Measurements from ENCODE around the gene CEMIP. TPM values are rescaled to one million over a fixed set of nuclear protein-coding genes. Genes with fewer than 3 reads are reported as not detected.

The CEMIP gene
- total RNA-seq, 4 donors from 2014 or later = 0.27 to 0.32 TPM; not detected in 2

GRCh38 chr15:80915472-80915871 is 136.3 kb downstream of the CEMIP start:
- 37 to 55% methylated on average over 2 to 3 of the region's 3 CpGs for WGBS, 2 donors (ENCODE audit: low coverage in 1 of 2)
- Histone ChIP-seq H3K9me3 (no peaks in the 10 kb centered on the region), H3K36me3 (no peaks in the 10 kb centered on the region), H3K27me3 (no peaks in the 10 kb centered on the region), H3K4me3 (no peak overlapping the region), H3K4me1 (peaks cover 0 to 10% (median 0%) of the 10 kb centered on the region in 4 donors), H3K27ac (no peak overlapping the region)
- no peak for DNase-seq
- in situ Hi-C loops (cut with MboI; ENCODE audit: low pct_ligation_motif_present in 1 of 4, low pct_unique_long_range_greater_than_20kb in 1 of 4, low sequenced_read_pairs in 3 of 4) = no loop called here
- no peak for TF ChIP-seq POLR2AphosphoS5 (IDR thresholded peaks at IDR 0.05)
- TF ChIP-seq, protein P1, sequence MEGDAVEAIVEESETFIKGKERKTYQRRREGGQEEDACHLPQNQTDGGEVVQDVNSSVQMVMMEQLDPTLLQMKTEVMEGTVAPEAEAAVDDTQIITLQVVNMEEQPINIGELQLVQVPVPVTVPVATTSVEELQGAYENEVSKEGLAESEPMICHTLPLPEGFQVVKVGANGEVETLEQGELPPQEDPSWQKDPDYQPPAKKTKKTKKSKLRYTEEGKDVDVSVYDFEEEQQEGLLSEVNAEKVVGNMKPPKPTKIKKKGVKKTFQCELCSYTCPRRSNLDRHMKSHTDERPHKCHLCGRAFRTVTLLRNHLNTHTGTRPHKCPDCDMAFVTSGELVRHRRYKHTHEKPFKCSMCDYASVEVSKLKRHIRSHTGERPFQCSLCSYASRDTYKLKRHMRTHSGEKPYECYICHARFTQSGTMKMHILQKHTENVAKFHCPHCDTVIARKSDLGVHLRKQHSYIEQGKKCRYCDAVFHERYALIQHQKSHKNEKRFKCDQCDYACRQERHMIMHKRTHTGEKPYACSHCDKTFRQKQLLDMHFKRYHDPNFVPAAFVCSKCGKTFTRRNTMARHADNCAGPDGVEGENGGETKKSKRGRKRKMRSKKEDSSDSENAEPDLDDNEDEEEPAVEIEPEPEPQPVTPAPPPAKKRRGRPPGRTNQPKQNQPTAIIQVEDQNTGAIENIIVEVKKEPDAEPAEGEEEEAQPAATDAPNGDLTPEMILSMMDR (IDR thresholded peaks at IDR 0.05) = no peak
- no peak for TF ChIP-seq EP300 (IDR thresholded peaks at IDR 0.05; ENCODE audit: low read depth)
- TF ChIP-seq POLR2A (IDR thresholded peaks at IDR 0.05) = no peak
- intact Hi-C loops (cut with DNase I; ENCODE audit: low total_unique reads) = no loop called here

DNA sequence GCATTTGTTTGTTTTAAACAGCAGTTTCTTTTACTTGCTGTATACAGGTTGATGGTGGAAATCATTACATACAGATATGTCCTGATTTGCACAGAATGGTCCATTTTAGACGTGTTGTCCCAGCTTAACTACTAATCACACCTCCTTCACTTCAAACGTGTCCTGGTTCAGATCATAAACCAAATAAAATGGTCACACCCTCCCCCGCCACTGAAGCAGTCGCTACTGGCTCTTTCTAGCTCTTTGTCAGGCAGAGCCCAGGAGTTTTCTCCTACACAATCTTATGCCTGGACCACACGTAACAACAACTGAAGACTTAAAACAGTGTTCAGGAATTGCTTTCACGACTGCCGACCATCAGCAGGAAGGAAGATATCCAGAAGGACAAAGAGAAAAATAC is 136.9 kb downstream of the CEMIP start:
- TF ChIP-seq POLR2A (IDR thresholded peaks at IDR 0.05) (no peak), EP300 (IDR thresholded peaks at IDR 0.05; ENCODE audit: low read depth) (no peak), POLR2AphosphoS5 (IDR thresholded peaks at IDR 0.05) (no peak)
- TF ChIP-seq, protein P1 (IDR thresholded peaks at IDR 0.05) = no peak
- intact Hi-C loops (cut with DNase I; ENCODE audit: low total_unique reads) (no loop called here), in situ Hi-C loops (cut with MboI; ENCODE audit: low pct_ligation_motif_present in 1 of 4, low pct_unique_long_range_greater_than_20kb in 1 of 4, low sequenced_read_pairs in 3 of 4) (no loop called here)
- Histone ChIP-seq H3K36me3 (no peaks in the 10 kb centered on the region), H3K4me1 (peaks cover 0 to 10% (median 0%) of the 10 kb centered on the region in 4 donors), H3K27ac (no peak overlapping the region), H3K4me3 (no peak overlapping the region), H3K9me3 (no peaks in the 10 kb centered on the region), H3K27me3 (no peaks in the 10 kb centered on the region)
- DNase-seq = no peak
- 36 to 47% methylated on average over 5 to 7 of the region's 7 CpGs for WGBS, 2 donors (ENCODE audit: low coverage in 1 of 2)

- in situ Hi-C loops (cut with MboI; ENCODE audit: low pct_ligation_motif_present in 1 of 4, low pct_unique_long_range_greater_than_20kb in 1 of 4, low sequenced_read_pairs in 3 of 4) (no loop called here), intact Hi-C loops (cut with DNase I; ENCODE audit: low total_unique reads) (no loop called here)
- 88% methylated on average over 5 of the region's 5 CpGs; no CpG with 5 or more reads in 1 of the 2 donors for WGBS, 2 donors (ENCODE audit: low coverage in 1 of 2)
- peaks cover 0 to 10% (median 0%) of the 10 kb centered on the region in 4 donors for H3K4me1 ChIP-seq
- DNase-seq = no peak
- H3K36me3 ChIP-seq = no peaks in the 10 kb centered on the region
- no peak overlapping the region for H3K27ac ChIP-seq
- no peaks in the 10 kb centered on the region for H3K9me3 ChIP-seq
- H3K27me3 ChIP-seq = no peaks in the 10 kb centered on the region
- TF ChIP-seq, protein P1 (IDR thresholded peaks at IDR 0.05) = no peak
- TF ChIP-seq POLR2A (IDR thresholded peaks at IDR 0.05) = no peak
- TF ChIP-seq POLR2AphosphoS5 (IDR thresholded peaks at IDR 0.05) = no peak
- no peak for TF ChIP-seq EP300 (IDR thresholded peaks at IDR 0.05; ENCODE audit: low read depth)
- no peak overlapping the region for H3K4me3 ChIP-seq
Measured at GRCh38 chr15:80918196-80918783, 139.1 kb downstream of the CEMIP start.

DNA sequence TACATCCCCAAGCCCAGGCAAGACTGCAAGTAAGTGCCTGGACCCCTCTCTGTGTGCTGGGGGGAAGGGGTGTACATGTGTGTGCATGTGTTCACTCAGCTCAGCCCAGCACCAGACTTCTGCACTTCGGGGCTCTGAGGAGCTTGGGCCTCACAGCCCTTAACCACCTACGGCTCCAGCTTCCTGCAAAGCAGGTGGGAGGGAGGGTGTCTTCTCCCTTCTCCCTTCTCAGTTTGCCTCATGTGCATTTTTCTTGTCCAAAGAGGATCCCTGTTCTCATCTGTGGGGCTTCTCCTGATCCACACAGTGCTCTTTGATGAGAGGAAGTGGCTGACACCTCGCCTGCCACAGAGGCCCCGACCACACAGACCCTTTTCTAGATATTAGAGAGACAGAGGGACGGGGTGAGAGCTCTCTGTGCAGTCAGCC is 141.1 kb downstream of the CEMIP start:
- no peaks in the 10 kb centered on the region for H3K36me3 ChIP-seq
- DNase-seq = no peak
- H3K4me1 ChIP-seq = peaks cover 0 to 10% (median 0%) of the 10 kb centered on the region in 4 donors
- no peaks in the 10 kb centered on the region for H3K27me3 ChIP-seq
- in situ Hi-C loops (cut with MboI; ENCODE audit: low pct_ligation_motif_present in 1 of 4, low pct_unique_long_range_greater_than_20kb in 1 of 4, low sequenced_read_pairs in 3 of 4) = no loop called here
- no peaks in the 10 kb centered on the region for H3K9me3 ChIP-seq
- no peak overlapping the region for H3K4me3 ChIP-seq
- WGBS, 2 donors (ENCODE audit: low coverage in 1 of 2) = 67% methylated on average over 5 of the region's 5 CpGs; no CpG with 5 or more reads in 1 of the 2 donors
- intact Hi-C loops (cut with DNase I; ENCODE audit: low total_unique reads) = loop anchor here (5.0 kb wide), 1 partner anchor 407 kb away; no protein-coding TSS in a partner anchor
- no peak overlapping the region for H3K27ac ChIP-seq
- TF ChIP-seq EP300 (IDR thresholded peaks at IDR 0.05; ENCODE audit: low read depth) = no peak
- TF ChIP-seq, protein P1 (IDR thresholded peaks at IDR 0.05) = no peak
- TF ChIP-seq POLR2A (IDR thresholded peaks at IDR 0.05) = no peak
- TF ChIP-seq POLR2AphosphoS5 (IDR thresholded peaks at IDR 0.05) = no peak

Data from transverse colon (tissue), 4 donors.